CD4-positive, alpha-beta T cell treated with Interleukin-15 for 1 hour (primary cell): ENCODE data around the gene TENT5C.

Experiments used
- DNase-seq: peaks from one replicate; pipeline ENCODE4 v3.0.0-alpha.2; 2020

Gene TENT5C

DNA sequence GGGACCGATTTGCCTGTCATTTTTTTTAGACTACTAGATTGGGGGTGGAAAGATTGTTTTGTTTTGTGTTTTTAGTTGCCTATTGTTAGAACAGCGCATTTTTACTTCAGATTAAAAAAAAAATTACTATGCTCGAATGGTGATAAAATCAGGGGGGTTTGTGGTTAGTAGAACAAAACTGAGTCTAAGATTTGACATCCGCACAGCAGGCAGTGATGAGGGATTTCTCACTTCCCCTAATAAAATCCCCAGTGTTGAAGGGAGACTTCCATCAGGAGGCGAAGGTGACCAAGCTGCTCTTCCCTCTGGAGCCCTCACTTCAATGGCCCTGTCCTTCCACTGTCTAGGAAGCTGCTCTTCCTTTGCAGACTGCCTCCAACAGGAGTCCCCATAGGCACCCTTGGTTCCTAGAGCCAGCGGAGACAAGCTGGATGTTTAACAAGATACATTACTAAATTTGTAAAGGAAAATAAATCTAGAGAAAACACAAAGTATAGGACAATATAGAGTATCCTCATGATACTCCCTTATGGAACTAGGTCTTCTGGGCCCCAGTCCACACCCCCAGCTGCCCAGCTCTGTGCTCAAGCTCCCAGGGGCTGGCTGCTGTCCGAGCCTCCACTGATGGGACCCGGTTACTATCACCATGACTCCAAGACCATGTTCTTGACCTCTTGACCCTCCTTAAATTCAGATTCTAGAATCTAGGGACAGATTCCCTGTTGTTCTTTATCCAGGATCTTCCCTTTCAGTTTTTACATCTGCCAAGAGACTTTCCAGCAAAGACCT, 31.0 kb downstream of the TENT5C start:
- no peak for DNase-seq

DNA sequence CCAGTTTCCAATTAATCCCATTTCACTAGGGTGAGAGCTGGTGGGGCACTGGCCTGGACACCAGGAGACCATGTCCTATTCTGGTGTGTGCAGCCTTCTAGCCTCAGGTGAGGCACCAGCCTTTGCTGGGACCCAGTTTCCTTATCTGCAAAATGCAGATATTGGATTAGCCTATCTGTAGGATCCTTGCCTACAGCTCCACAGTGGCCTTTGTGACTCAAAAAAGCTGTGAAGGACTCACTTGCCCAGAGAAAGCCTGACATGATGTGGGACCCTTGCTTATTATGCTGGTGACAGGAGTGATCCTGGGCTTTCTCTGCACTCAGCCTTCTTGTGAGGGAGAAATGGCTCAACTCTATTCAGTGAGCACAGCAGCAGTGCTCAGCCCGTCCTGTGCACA, 32.3 kb downstream of the TENT5C start:
- no peak for DNase-seq

DNA sequence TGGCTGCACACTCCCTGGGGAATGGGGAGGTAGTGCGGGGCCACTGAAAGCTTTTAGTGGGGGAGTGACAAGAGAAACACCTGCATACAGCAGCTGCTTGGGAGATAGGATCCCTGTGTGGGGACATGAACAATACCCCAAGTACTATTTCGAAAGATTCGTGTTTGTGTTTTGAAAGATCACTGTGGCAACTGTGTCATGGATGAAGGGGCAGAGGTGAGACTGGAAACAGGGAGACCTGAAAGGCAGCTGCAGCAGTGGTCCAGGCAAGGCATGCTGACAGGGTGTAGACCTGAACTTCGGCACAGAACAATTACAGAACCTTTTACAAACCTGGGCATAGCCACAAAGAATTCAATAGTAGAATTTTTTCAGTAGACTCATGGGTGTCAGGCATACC, 32.9 kb downstream of the TENT5C start:
- no peak for DNase-seq

DNA sequence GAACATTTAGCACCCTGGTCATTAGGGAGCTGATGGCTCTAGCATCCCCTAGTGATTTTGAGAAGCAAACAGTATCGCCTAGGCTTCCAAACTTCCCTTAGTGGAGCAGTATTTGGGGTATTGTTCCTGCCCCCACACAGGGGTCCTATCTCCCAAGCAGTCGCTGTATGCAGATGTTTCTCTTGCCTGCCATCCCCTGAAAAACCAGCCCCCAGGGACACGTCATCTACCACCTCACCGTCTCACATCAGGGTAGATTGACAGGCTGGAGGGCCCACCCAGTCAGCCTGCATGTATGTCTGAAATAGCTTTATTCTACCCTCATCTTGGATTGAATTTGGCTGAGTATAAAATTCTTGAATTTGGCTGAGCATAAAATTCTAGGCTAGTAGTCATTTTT, 33.9 kb downstream of the TENT5C start:
- no peak for DNase-seq

DNA sequence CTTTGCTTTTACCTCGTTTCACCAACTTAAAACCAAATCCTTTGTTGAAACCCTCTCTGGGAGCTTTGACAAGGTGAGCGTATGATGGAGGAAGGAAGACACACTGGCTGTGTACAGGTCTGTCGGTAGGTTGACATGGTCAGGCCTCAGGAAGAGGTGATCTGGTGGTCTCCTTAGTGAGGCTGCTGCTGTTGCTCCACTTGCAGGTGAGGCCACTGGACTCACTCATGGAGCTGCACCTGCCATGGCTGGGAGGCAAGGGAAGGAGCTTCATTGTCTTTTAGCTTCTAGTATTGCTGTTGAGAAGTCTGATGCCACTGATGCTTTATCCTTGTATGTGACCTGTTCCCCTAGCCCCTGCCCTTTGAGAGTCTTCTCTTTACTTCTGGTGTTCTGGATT, 35.7 kb downstream of the TENT5C start:
- no peak for DNase-seq

DNA sequence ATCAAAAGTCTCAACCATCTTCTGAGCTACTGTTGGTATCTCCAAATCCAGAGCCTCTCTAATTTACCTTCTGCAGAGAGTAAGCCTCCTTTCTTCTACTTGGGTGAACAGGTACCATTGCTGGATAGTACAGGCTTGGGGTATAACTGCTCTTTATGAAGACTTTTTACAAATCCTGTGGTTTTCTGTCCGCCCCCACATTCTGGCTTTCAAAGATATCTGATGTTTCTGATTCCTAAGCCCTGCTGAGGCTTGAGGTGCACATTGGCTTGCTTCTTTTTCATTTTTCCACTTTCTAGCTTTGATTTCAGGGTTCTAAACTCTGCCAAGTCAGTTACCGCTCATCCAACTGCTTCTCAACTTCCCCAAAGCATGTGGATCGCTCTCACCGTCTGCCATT, 37.1 kb downstream of the TENT5C start:
- no peak for DNase-seq

DNA sequence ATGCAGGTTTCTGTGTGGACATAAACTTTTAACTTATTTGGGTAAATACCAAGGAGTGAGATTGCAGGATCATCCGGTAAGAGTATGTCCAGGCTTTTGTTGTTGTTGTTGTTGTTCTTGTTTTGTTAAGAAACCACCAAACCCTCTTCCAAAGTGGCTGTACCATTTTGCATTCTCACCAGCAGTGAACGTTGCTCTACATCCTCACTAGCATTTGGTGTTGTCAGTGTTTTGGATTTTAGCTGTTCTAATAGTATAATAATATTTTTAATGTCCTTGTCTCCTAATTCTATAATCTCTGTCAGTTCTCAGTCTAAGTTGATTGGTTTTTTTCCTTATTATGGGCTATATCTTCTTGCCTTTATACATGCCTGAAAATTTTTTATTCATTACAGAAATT, 37.8 kb downstream of the TENT5C start:
- no peak for DNase-seq

DNA sequence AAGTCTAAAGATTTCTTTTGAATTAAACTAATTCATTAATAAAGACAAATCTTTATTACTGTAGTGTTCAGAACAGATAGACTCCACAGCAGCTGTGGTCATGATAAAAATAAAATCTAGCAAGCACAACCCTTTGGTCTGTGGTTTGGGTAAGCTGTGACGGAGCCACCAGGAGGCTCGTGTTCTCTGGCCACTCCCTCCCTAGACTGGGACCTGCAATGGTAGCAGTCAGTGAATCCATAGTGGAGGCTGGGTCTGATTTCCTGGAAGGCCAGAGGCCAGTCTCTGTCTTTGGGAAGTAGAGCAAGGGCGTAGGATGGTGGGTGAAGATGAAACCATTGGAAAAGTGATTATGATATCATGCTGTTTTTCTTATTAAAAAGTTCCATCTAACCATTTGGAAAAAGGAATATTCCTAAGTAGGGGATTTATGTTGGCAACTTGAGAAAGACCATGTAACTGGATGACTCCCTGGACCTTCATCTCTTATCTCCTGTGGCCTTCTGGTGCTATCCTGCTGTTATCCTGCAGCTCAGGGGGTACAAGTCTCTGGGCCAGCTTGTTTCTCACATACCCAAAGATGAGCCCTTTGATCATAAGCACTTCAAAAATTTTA, 39.0 kb downstream of the TENT5C start:
- peak; percentile 36 for DNase-seq

DNA sequence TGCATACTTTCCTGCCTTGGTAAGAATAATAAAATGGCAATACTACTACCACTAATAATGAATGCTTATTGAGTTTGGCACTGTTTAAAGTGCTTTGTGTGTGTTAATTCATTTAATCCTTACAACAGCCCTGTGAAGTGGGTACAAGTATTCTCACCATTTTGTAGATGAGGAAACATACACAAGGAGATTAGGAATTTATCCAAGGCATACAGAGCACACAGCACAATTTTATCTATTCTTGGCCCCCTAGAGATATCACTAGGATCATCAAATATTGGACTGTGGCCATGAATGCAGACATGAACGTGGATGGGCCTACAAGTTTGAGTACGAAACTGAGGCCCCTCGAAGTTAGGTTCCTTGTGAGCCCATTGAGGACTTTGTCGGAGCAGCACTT, 39.5 kb downstream of the TENT5C start:
- DNase-seq = no peak

DNA sequence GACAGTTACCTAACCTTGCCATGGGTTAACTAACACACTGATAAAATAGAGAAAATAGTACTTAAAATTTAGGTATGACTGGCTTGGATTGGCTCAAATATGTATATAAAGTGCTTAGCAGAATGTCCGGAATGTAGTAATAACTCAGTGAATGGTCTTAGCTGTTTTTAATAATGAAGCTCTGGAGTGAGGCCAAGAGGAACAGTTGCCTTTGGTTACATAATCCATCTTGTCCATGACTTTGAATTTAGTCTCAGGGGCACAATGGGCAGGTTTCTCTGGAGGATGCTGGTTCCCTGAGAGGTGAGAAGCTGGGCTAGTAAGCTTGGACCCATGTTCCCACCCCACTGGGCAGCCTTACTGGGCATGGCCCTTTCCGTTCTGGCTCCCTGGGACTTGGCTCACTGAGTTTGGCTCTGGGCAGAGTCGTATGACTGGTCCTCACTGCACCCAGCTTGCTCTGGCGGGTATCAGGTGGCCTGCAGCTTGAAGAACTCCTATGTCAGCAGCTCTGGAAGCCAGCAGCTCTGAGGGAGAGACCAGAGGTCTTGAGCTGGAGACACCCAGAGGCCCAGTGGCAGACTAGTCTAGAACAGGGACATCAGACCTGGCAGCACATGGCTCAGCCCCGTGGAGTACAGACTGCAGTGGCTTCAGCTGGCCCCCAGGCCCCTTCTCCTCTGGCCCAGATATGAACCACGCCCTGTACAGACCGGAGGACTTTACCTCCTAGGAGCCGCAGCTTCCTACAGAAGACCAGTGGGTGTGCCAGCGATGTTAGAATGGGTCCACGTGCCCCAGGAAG, 40.4 kb downstream of the TENT5C start:
- DNase-seq = no peak

DNA sequence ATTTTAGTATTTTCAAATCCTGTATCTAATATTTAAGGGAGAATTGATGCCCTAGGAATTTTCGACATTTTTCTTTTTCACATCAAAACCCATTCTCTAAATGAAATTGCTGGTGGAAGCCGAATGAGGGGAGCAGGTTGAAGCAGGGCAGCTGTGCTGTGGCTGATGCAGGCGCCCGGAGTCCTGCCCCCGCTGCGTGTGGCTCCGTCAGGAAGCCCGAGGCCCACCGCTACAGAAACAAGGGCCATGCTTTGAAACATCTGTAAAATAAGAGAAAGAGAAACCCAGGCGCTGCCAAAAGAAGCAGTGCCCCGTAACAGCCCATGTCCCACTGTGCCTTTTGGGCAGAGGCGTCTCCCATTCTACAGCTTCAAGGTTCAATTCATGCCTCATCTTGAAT, 41.1 kb downstream of the TENT5C start:
- no peak for DNase-seq

DNA sequence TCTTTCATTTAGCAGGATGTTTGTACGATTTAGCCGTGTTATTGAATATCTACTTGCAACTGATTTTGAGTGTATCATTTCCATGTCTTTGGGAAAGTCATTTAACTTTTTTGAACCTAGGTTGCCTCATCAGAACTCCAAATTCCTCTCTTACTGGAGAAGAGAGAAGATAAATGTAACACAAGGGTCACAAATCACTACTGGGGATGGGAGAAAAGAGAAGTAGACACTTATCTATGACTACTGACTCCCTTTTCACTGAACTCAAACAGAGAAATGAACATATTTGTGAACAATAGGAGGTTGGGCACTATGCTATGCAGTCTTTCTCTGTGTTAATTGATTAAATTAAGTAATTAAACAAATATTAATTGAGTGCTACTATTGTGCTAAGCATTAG, 42.2 kb downstream of the TENT5C start:
- no peak for DNase-seq

DNA sequence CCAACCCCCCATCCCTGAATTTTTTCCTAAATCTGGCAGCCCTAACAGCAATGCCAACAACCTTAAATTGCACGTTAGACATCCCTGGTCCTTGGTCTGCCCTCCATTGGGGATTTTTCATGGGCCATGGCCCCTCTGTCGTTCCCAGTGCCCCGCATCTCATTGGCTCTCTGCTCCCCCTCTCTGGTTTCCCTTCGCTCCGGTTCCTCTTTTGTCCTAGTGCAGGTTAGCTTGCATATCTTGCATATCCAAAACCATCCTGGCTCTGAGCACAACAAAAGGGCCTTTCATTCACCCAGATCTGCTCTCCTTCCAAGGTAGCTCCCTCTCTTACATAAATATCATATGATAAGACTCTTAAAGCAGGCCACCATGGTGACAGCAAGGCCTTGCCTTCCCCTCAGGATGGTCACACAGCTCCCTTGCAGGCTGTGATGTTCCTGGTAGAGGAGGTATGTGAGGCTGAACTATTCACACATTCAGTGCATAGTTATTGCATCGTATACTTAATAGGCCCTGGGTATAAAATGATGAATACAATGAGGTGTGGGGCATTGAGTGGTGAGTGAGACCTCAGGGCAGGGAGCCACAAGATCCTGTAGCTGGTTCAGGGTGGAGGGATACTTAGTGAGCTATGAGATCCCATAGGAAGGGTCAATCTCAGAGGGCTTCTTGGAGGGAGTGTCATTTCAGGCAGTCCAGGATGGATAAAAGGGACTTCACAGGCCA, 45.2 kb downstream of the TENT5C start:
- no peak for DNase-seq

DNA sequence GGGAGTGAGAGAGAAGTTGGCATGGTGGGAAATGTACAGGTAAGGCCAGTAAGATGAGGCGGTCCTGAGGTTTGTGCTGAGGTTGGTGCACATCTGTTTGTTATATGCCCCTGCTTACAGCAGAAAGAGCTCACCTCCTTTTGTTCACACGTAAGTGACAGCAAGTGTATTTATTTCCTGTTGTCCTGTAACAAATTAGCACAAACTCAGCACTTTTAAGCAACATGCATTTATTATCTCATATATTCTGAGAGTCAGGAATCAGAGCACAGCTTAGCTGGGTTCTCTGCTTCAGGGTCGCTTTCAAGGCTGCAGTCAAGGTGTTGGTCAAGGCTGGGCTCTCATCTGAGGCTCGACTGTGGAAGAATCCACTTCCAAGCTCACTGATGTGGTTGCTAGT, 45.8 kb downstream of the TENT5C start:
- DNase-seq = no peak

DNA sequence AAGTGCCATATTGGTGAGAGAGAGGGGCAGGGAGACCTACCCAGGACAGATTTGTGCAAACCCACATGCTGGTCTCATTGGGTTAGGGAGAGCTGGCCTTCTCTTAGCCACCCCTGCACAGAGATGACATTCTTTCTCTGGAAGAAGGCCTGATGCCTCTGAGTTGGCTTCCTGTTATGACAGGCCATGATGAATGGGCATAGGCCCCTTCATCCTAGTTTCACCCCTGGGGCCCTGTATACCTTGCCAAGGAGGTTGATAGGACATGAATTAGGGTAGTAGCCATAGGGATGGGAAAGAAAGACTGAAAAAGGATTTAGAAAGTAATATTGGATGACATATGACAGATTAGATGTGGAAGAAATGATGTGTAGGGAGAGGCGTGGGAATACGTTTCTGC, 46.6 kb downstream of the TENT5C start:
- DNase-seq = no peak

DNA sequence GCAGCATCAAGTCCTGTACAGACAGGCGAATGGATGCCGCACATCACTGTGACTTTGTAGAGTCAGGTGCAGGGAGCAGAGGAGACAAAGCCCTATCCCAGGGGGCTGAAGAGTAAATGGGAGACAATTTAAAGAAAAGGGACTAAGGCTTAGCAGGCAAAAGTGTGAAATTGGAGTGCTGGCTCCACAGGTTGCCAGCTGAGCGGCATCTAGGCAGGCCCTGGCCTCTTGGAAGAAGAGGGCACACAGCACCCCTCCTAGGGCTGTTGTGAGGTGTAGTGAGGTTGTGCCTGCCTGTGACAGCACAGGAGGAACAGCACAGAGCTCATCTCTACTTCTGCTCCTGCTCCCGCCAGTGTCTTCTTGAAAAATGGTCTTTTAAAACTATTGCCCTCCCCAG, 47.3 kb downstream of the TENT5C start:
- DNase-seq = no peak

DNA sequence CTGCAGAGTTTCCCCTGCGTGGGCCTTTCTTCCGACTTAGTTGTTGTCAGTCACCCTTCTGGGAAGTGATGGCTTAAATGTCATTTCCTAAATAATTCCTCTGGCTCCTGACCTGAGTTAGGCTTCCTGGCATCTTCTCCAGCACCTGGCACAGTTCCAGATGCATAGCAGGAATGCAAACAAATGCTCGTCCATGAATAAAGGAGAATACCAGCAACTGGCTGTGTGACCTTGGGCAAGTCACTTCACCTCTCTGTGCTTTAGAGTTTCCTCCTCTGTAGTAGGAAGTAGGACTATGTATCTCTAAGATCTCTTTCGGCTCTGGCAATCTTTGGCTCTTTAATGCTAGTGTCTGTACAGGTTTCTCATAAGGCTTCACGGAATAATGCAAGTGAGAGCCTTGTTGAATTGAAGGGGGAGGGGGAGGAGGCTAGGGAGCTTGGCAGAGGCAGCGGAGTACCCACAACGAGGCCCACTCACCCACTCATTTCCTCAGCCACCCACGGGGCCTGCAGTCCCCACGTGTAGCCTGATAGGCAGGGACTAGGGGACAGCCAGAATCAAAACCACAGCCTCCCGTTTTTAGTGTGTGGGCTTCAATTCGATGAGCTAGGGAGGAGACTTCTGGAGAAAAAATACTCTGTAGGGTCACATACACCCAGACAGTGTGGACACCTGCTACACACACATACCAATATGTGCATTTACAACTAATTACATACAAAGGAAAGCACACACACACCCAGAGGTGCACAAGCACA, 48.1 kb downstream of the TENT5C start:
- DNase-seq = peak; percentile 34

DNA sequence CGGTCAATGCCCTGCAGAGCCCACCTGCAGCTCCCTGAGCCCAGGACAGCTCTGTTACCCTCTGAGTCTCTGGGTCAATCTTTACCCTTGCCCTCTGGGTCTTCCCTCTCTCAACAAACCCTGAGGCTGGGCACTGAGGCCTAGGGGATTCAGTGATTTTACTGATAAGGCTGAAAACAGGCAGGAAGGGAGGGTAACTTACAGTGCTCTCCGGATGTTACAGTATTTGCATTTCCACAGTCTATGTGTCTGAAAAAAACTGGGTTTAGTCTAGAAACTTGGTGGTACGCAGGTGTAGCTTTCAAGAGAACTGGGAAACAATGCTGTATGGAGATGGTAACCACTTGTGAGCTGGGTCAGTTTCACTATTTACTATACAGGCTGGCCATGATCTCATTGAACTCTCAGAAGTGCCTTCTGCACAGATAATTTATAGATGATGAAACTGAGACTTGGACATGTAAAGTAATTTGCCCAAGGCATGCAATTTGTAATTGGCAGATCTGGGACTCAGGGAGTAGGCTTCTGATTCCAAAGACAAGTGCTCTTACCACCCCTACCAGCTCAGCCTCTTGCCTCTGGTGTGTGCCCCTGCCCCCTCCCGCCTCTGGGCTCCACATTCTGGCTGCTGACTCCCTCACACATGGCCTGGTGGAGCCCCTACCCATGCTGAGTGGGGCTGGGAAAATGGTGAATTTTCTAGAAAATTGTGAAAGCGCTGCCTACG, 48.8 kb downstream of the TENT5C start:
- DNase-seq = no peak

DNA sequence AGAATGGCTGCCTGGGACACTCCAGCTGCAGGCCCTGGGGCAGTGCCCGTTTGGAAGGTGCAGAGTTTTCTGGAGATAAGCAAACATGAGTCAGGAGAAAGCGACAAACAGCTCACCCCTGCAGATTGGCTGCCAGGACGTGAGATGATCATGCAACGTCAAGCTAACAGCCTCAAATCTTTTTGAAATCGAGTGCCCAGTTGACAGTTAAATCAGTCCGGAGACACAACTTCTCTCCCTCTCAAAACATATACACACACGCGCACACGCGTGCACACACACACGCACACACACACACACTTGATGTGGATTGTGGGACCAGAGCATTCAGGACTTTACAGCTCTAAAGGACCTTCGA, 49.4 kb downstream of the TENT5C start:
- DNase-seq = no peak

DNA sequence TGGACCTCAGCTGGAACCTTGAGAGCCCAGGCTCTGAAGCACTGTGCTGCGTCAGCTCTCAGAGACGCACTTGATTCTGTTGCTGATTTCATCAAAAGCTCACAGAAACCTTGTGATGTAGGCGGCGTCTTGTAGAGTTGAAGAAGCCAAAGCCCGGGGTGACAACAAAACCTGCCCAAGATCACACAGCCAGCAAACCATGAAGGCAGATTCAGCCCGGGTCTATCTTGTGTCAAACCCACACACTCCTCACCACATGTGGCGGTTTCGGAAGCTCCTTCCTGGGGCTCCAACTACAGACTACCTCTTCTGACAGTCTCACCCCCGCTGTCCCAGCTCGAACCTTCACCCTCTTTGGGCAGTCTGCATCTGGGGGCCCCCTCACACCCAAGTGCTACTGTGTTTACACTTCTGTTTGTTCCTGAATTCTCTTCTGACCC, 50.4 kb downstream of the TENT5C start:
- peak; percentile 84 for DNase-seq

DNA sequence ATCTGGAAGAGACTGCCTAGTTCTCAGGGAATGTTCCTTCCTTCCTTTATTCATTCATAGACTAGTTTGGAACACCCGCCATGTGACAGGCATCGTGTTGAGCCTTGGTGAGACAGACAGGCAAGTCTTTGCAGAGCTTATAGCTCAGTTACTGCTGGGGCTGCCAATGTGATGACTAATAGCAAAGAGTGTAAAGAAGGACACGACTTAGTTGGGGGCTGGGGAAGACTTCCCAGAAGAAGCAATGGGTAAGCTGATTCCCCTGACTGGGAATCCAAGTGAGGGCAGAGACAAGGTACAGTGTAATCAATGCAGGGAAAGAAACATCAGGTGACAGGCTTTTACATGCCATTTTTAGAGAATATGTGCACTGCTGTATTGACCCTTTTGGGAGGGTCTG, 51.2 kb downstream of the TENT5C start:
- DNase-seq = no peak
